Right atrium auricular region (tissue), 2 donors: ENCODE measurements around the gene TSPAN31. TPM values are rescaled to one million over a fixed set of nuclear protein-coding genes. Genes with fewer than 3 reads are reported as not detected.

Experiments
- DNase-seq: peaks from one replicate; pipeline ENCODE4 v3.0.0-alpha.2; 2019; ENCODE audit warnings: low spot score
- H3K27ac ChIP-seq, 2 donors: fragments of 200-600 bp; sonication (generic); 1 replicate in 1 of 2; 2 replicates in 1 of 2; pipeline ENCODE4 v1.5.1; 2016 to 2019
- H3K27me3 ChIP-seq, 2 donors: fragments of 200-600 bp; sonication (generic); one replicate each; pipeline versions ENCODE4 v1.5.1 to v1.6.0; 2017 to 2019
- H3K36me3 ChIP-seq: fragments of 200-600 bp; sonication (generic); one replicate; pipeline ENCODE4 v1.5.1; 2016
- H3K4me1 ChIP-seq, 2 donors: fragments of 200-600 bp; sonication (generic); one replicate each; pipeline versions ENCODE4 v1.5.1 to v1.6.0; 2017 to 2019
- H3K4me3 ChIP-seq, 2 donors: fragments of 200-600 bp; sonication (generic); 1 replicate in 1 of 2; 2 replicates in 1 of 2; pipeline ENCODE4 v1.5.1; 2017 to 2019; ENCODE audit warnings: mild to moderate bottlenecking in 1 of 2, moderate library complexity in 1 of 2
- H3K9me3 ChIP-seq, 2 donors: fragments of 200-600 bp; sonication (generic); one replicate each; pipeline ENCODE4 v1.5.1; 2019
- total RNA-seq, 2 donors: library from RNA; depleted of rRNA; stranded (reverse); fragments of >200 nt; gene quantifications; one replicate each; pipeline ENCODE4 v1.1.0, GENCODE V29; 2016
- TF ChIP-seq, protein P1 (sequence below), 2 donors: fragments of 200-600 bp; sonication (generic); IDR thresholded peaks; one replicate each; pipeline ENCODE4 v1.5.1; 2019; ENCODE audit warnings: antibody characterized with exemption in 2 of 2

The TSPAN31 gene
- total RNA-seq, 2 donors from 2014 or later: 50.3 to 59.6 TPM

DNA sequence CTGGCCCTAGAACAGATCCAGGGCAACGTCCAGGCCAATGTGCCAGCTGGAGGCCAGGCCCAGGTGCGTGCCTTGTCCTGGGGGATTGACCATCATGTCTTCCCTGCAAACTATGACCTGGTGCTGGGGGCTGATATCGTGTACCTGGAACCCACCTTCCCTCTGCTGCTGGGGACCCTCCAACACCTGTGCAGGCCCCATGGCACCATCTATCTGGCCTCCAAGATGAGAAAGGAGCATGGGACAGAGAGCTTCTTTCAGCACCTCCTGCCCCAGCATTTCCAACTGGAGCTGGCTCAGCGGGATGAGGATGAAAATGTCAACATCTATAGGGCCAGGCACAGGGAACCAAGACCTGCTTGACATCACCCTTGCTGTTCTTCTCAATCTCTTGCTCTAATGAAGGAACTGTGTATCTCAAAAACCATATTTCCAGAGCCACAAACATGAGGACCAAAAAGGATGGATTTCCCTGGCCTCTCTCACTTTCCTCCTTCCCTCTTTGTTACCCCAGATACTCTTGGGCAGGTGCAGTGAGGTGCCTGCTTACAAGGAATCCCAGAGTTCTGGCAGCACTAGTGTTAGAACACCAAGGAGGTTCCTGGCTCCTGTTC lies 35.6 kb downstream of the TSPAN31 start:
- no peak for DNase-seq
- H3K36me3 ChIP-seq: peaks cover 9% of the 10 kb centered on the region
- no peak overlapping the region for H3K27ac ChIP-seq
- TF ChIP-seq, protein P1, sequence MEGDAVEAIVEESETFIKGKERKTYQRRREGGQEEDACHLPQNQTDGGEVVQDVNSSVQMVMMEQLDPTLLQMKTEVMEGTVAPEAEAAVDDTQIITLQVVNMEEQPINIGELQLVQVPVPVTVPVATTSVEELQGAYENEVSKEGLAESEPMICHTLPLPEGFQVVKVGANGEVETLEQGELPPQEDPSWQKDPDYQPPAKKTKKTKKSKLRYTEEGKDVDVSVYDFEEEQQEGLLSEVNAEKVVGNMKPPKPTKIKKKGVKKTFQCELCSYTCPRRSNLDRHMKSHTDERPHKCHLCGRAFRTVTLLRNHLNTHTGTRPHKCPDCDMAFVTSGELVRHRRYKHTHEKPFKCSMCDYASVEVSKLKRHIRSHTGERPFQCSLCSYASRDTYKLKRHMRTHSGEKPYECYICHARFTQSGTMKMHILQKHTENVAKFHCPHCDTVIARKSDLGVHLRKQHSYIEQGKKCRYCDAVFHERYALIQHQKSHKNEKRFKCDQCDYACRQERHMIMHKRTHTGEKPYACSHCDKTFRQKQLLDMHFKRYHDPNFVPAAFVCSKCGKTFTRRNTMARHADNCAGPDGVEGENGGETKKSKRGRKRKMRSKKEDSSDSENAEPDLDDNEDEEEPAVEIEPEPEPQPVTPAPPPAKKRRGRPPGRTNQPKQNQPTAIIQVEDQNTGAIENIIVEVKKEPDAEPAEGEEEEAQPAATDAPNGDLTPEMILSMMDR (IDR thresholded peaks at IDR 0.05): no peak
- H3K4me1 ChIP-seq: peaks cover 0 to 16% of the 10 kb centered on the region in 2 donors
- H3K9me3 ChIP-seq: no peaks in the 10 kb centered on the region
- no peaks in the 10 kb centered on the region for H3K27me3 ChIP-seq
- H3K4me3 ChIP-seq: no peak overlapping the region

DNA sequence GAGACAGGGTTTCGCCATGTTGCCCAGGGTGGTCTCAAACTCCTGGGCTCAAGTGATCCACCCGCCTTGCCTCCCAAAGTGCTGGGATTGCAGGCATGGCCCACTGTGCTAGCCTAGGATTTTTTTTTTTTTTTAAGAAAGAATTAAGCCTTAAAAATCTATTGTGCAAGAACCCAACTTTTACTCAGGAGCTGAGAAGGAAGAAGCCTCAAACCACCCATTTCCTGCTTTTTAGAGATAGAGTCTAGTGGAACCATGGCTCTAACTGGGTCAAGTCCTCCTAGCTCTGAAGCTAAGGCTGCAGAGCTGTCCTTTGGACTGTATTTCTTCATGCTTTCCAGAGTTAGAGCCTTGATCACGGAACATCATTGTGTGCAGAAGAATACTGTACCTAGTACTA lies 36.4 kb downstream of the TSPAN31 start:
- Histone ChIP-seq H3K4me3 (no peak overlapping the region), H3K27me3 (no peaks in the 10 kb centered on the region)
- TF ChIP-seq, protein P1 (IDR thresholded peaks at IDR 0.05): no peak

DNA sequence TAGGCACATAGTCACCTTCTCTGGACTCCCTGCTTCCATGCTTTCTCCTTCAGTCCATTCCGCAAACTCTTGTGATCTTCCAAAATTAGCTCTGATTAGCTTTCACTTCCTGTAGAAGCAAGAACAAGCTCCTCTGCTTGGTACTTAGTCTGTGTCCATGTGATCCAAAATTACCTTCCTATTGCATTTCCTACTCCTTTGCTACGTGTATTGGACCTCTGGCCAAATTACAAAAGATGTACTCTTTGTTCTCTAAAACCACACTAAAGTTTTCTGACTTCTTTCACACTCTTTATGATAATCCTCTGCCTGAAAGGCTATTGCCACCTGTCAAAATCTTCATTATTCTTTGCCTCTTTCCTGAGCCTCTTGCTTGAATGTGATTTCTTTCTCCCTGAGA lies 37.0 kb downstream of the TSPAN31 start:
- Histone ChIP-seq H3K27me3 (no peaks in the 10 kb centered on the region), H3K27ac (no peak overlapping the region), H3K4me3 (no peak overlapping the region), H3K4me1 (peaks cover 0 to 16% of the 10 kb centered on the region in 2 donors), H3K36me3 (peaks cover 23% of the 10 kb centered on the region), H3K9me3 (no peaks in the 10 kb centered on the region)
- TF ChIP-seq, protein P1 (IDR thresholded peaks at IDR 0.05): no peak
- no peak for DNase-seq

More for the DNA sequence above, 36.4 kb downstream of the TSPAN31 start:
- H3K36me3 ChIP-seq: peaks cover 18% of the 10 kb centered on the region
- no peaks in the 10 kb centered on the region for H3K9me3 ChIP-seq
- DNase-seq: no peak
- H3K4me1 ChIP-seq: peaks cover 0 to 16% of the 10 kb centered on the region in 2 donors
- no peak overlapping the region for H3K27ac ChIP-seq

DNA sequence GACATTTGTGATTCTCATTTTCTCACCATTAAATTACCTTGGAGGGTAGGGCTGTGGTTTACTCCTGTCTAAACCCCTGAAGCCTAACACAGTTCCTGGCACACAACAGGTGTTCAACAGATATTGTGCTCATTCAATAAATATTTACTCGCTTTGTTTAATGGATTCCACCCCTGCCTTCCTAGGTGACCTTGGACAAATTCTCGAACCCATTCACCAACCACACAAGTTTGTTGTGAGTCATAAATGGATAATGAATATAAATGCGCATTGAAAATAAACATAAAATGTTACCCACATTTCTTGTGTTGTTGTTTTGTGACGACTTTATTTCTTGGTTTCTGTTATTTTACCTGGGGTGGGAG lies 37.4 kb downstream of the TSPAN31 start:
- Histone ChIP-seq H3K27me3 (no peaks in the 10 kb centered on the region), H3K4me1 (peaks cover 0 to 16% of the 10 kb centered on the region in 2 donors), H3K9me3 (no peaks in the 10 kb centered on the region), H3K27ac (peak overlapping the region in 1 of 2 donors; percentile 61), H3K36me3 (peaks cover 27% of the 10 kb centered on the region), H3K4me3 (peak overlapping the region; percentile 77 to 100)
- no peak for DNase-seq
- TF ChIP-seq, protein P1 (IDR thresholded peaks at IDR 0.05): no peak

DNA sequence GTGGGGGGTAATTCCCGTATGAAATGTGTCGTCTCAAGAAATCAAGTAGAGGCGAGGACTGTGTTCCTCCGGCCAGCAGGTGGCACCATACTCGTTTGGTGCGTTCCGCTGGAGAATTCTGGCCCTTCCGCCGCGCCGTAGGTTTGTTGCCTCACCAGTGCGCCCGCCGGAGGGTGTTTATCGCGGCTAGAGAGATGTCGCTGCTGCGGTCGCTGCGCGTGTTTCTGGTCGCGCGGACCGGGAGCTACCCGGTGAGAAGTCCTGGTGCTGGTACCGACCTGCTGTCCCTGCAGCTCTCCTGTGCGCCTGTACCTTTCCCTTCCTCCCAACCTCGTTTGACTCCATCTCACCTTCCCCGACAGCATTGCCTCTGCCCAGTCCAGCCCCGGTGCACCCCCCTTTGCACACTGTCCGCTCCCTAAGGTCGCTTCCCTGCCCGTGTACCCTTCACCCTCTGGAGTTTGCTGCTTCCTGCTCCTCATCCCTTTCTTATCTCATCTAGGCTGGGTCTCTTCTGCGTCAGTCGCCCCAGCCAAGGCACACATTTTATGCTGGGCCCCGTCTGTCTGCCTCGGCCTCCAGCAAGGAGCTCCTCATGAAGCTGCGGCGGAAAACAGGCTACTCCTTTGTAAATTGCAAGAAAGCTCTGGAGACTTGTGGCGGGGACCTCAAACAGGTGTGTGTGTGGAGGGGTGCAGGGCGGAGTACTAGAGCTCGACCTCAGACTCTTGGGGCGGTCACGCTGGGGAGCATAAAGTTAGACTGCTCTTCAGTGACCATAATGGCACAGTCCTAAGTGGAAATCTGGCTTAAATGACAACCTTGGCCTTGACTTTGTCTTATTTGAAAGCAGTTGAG lies 38.0 kb downstream of the TSPAN31 start, which contains the start of gene TSFM:
Gene TSFM (plus strand): TSS at position 180 of the 858 bp plus-strand sequence. CDS start 15 bp downstream, at position 195.
- TF ChIP-seq, protein P1 (IDR thresholded peaks at IDR 0.05): peak; percentile 64 to 97
- Histone ChIP-seq H3K4me1 (peaks cover 0 to 16% of the 10 kb centered on the region in 2 donors), H3K9me3 (no peaks in the 10 kb centered on the region), H3K4me3 (peak within 1 kb of the TSS; percentile 77 to 100), H3K27ac (peak within 1 kb of the TSS; percentile 61 to 69), H3K27me3 (no peaks in the 10 kb centered on the region), H3K36me3 (peaks cover 33% of the 10 kb centered on the region)
- peak; percentile 96 for DNase-seq
